ENCODE measurements around the gene RAPGEF1.

DNA sequence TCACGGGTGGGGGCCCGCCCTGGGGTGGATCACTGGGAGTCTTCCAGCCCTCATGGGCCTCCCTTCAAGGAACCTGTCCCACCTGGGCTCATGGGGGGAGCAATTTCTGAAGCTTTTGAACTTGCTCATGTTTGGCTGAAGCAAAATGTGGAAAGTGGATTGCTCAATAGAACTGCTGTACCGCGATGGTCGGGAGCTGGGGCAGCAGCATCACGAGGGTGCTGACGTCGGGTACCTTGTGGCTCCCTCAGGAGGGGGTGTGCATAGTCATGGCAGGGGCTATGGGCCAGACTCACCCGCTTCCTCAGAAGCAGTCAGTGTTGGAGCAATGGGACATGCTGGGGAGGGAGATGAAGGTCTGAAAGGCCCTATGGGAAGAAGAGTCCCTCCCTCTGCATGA, 136.7 kb downstream of the RAPGEF1 start:
- TF ChIP-seq ZBTB49 (tag by site-specific recombination; IDR thresholded peaks at IDR 0.05; ENCODE audit: low read depth) (no peak), ZNF138 (tag by site-specific recombination; IDR thresholded peaks at IDR 0.05; ENCODE audit: borderline replicate concordance) (no peak), ZNF274 (IDR thresholded peaks at IDR 0.05; ENCODE audit: low read length) (no peak), ZNF274 (tag by site-specific recombination; IDR thresholded peaks at IDR 0.05; ENCODE audit: borderline replicate concordance) (no peak), CTCF (tag by site-specific recombination; IDR thresholded peaks at IDR 0.05) (no peak), ZNF174 (tag by site-specific recombination; IDR thresholded peaks at IDR 0.05) (no peak), ZNF571 (tag by site-specific recombination; IDR thresholded peaks at IDR 0.05) (no peak), ZNF510 (tag by site-specific recombination; IDR thresholded peaks at IDR 0.05; ENCODE audit: insufficient replicate concordance) (no peak)
- TF ChIP-seq, protein P1, sequence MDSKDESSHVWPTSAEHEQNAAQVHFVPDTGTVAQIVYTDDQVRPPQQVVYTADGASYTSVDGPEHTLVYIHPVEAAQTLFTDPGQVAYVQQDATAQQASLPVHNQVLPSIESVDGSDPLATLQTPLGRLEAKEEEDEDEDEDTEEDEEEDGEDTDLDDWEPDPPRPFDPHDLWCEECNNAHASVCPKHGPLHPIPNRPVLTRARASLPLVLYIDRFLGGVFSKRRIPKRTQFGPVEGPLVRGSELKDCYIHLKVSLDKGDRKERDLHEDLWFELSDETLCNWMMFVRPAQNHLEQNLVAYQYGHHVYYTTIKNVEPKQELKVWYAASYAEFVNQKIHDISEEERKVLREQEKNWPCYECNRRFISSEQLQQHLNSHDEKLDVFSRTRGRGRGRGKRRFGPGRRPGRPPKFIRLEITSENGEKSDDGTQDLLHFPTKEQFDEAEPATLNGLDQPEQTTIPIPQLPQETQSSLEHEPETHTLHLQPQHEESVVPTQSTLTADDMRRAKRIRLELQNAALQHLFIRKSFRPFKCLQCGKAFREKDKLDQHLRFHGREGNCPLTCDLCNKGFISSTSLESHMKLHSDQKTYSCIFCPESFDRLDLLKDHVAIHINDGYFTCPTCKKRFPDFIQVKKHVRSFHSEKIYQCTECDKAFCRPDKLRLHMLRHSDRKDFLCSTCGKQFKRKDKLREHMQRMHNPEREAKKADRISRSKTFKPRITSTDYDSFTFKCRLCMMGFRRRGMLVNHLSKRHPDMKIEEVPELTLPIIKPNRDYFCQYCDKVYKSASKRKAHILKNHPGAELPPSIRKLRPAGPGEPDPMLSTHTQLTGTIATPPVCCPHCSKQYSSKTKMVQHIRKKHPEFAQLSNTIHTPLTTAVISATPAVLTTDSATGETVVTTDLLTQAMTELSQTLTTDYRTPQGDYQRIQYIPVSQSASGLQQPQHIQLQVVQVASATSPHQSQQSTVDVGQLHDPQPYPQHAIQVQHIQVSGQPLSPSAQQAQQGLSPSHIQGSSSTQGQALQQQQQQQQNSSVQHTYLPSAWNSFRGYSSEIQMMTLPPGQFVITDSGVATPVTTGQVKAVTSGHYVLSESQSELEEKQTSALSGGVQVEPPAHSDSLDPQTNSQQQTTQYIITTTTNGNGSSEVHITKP (tag by site-specific recombination; IDR thresholded peaks at IDR 0.05): no peak
- TF ChIP-seq, protein P2, sequence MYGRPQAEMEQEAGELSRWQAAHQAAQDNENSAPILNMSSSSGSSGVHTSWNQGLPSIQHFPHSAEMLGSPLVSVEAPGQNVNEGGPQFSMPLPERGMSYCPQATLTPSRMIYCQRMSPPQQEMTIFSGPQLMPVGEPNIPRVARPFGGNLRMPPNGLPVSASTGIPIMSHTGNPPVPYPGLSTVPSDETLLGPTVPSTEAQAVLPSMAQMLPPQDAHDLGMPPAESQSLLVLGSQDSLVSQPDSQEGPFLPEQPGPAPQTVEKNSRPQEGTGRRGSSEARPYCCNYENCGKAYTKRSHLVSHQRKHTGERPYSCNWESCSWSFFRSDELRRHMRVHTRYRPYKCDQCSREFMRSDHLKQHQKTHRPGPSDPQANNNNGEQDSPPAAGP (tag by site-specific recombination; IDR thresholded peaks at IDR 0.05): no peak
